Left lobe of liver (tissue), 2 donors: ENCODE measurements around the gene DKK1. TPM values are rescaled to one million over a fixed set of nuclear protein-coding genes. Genes with fewer than 3 reads are reported as not detected.
"Not testable (repeated sequence)": the region's sequence is repeated elsewhere in the genome, so short reads cannot be mapped to it uniquely, and the experiment has no call there.

Experiments
- ATAC-seq: fragments of 200-7000 bp; cut with Tn5 transposase; one replicate; pipeline ENCODE4 v1.9.1; 2020; ENCODE audit warnings: mild to moderate bottlenecking, moderate library complexity
- DNase-seq: peaks from one replicate; pipeline ENCODE4 v3.0.0-alpha.2; 2020; ENCODE audit warnings: low spot score
- total RNA-seq: library from RNA; stranded (reverse); gene quantifications from one replicate; pipeline ENCODE4 v1.2.1, GENCODE V29; 2021
- donor health status: DM: no; HTN: no; CAD: no; lungs with moderate emphysema.
- donor health status: DM: no; HTN: yes; CAD: no.

DKK1 gene
- total RNA-seq, 1 donor from 2014 or later, result 0.38 TPM

GRCh38 chr10:52365547-52366432, 51.7 kb downstream of the DKK1 start:
- not testable (repeated sequence) for DNase-seq, ATAC-seq
